ENCODE measurements around the gene SYT15. TPM values are rescaled to one million over a fixed set of nuclear protein-coding genes. Genes with fewer than 3 reads are reported as not detected.

SYT15 gene
- total and polyA plus RNA-seq, 8 donors = 19.3 to 43.1 (median 24.9) TPM

DNA sequence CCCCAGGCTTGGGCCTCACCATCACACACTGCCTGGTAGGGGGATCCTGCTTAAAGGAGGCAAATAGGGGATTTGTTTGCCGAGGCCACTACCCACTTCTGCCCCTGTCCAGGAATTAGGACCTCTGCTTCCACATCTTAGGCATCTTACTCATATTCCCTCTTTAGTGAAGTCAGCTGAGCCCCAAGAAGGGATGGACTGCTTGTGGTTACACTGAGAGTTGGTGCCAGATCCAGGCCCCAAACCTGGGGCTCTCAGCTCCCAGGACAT, 20.9 kb upstream of the SYT15 start:
- TF ChIP-seq, protein P1, sequence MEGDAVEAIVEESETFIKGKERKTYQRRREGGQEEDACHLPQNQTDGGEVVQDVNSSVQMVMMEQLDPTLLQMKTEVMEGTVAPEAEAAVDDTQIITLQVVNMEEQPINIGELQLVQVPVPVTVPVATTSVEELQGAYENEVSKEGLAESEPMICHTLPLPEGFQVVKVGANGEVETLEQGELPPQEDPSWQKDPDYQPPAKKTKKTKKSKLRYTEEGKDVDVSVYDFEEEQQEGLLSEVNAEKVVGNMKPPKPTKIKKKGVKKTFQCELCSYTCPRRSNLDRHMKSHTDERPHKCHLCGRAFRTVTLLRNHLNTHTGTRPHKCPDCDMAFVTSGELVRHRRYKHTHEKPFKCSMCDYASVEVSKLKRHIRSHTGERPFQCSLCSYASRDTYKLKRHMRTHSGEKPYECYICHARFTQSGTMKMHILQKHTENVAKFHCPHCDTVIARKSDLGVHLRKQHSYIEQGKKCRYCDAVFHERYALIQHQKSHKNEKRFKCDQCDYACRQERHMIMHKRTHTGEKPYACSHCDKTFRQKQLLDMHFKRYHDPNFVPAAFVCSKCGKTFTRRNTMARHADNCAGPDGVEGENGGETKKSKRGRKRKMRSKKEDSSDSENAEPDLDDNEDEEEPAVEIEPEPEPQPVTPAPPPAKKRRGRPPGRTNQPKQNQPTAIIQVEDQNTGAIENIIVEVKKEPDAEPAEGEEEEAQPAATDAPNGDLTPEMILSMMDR (IDR thresholded peaks at IDR 0.05) = no peak
- Histone ChIP-seq H3K27ac (no peak overlapping the region), H3K27me3 (peaks cover 24 to 81% of the 10 kb centered on the region in 2 donors), H3K4me1 (peaks cover 0 to 9% of the 10 kb centered on the region in 2 donors), H3K4me3 (no peak overlapping the region), H3K9me3 (no peaks in the 10 kb centered on the region), H3K36me3 (no peaks in the 10 kb centered on the region)
- DNase-seq = no peak
- ATAC-seq = no peak
- intact Hi-C loops (cut with DNase I) = no loop called here

DNA sequence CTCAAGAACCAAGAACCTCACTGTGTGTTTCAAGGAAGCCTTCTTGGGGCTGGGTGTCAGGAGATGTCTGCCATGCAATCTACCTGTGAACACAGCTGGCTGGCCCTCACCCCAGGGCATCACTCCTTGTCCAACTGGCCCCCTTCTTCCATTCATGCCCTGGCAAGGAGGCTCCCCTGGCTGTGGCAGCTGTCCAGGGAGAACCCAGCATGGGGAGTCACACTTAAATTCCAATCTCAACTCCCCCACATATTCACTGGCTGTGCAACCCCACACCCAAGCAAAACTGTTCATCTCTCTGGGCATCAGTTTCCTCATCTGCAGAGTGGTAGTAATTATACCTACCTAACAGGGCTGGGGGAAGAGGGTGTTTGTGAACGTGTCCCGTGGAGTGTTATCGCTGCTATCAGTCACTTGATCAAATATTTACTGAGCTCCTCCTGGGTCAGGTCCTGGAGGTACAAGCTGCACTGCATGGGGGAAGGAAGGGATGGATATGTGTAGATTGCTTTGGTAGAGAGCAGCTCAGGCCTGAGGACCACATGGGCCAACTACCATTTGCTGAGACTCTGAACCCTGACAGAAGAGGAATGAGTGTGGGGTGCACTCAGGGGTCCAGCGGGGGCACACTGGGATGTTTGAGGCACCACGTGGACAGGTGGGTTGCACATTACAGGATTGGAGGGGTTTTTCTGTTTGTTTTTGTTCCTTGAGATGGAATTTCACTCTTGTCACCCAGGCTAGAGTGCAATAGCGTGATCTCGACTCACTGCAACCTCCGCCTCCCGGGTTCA, 20.3 kb upstream of the SYT15 start:
- Histone ChIP-seq H3K4me1 (peaks cover 0 to 9% of the 10 kb centered on the region in 2 donors), H3K9me3 (no peaks in the 10 kb centered on the region), H3K27ac (no peak overlapping the region), H3K27me3 (peaks cover 24 to 76% of the 10 kb centered on the region in 2 donors), H3K36me3 (no peaks in the 10 kb centered on the region), H3K4me3 (no peak overlapping the region)
- ATAC-seq (peak; percentile 11), DNase-seq (peak in 2 of 4 donors; percentile 30 to 72)
- TF ChIP-seq, protein P1 (IDR thresholded peaks at IDR 0.05) = no peak
- intact Hi-C loops (cut with DNase I) = no loop called here

DNA sequence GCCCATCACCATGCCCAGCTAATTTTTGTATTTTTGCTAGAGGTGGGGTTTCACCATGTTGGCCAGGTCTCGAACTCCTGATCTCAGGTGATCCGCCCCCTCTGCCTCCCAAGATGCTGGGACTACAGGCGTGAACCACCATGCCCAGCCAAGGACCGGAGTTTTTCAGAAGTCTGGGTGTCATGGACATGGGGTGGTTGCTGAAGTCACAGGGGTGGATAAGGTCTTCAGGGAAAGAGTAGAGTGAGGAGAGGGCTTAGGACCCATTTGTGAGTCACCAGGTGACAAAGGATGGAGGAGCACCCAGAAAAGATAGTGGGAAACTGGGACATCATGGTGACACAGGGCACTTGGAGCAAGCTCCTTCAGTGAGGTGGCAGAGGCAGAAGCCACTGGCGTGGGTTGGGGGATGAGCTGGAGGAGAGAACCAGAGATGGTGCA, 19.7 kb upstream of the SYT15 start:
- ATAC-seq (no peak), DNase-seq (peak in 2 of 4 donors; percentile 27 to 43)
- TF ChIP-seq, protein P1 (IDR thresholded peaks at IDR 0.05) = no peak
- no peaks in the 10 kb centered on the region for H3K36me3 ChIP-seq
- intact Hi-C loops (cut with DNase I) = no loop called here
- no peak overlapping the region for H3K27ac ChIP-seq
- H3K4me3 ChIP-seq = no peak overlapping the region
- H3K27me3 ChIP-seq = peaks cover 24 to 70% of the 10 kb centered on the region in 2 donors
- H3K9me3 ChIP-seq = no peaks in the 10 kb centered on the region
- peaks cover 0 to 9% of the 10 kb centered on the region in 2 donors for H3K4me1 ChIP-seq

DNA sequence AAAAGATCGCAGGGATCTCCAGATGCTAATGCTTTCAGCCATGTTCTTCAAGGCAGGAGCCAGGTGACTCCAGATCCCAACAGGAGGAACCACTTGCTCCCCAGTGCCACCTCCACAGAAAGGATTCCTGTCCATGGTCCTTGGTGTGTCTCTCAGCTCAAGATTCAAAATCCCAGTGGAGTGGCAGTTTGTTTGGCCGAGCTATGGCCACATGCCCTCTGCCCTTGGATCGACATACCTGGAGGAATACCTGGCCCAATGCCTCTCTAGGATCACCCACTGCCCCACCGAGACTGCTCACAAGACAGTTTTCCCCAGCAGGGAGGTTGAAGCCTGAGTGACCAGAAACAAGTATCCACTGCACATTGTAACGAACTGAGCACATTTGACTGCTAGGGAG, 18.5 kb upstream of the SYT15 start:
- Histone ChIP-seq H3K27ac (no peak overlapping the region), H3K27me3 (peaks cover 24 to 59% of the 10 kb centered on the region in 2 donors), H3K36me3 (no peaks in the 10 kb centered on the region), H3K9me3 (no peaks in the 10 kb centered on the region), H3K4me1 (peaks cover 0 to 9% of the 10 kb centered on the region in 2 donors), H3K4me3 (no peak overlapping the region)
- TF ChIP-seq, protein P1 (IDR thresholded peaks at IDR 0.05) = no peak
- intact Hi-C loops (cut with DNase I) = no loop called here
- no peak for ATAC-seq
- peak in 2 of 4 donors; percentile 24 to 27 for DNase-seq

DNA sequence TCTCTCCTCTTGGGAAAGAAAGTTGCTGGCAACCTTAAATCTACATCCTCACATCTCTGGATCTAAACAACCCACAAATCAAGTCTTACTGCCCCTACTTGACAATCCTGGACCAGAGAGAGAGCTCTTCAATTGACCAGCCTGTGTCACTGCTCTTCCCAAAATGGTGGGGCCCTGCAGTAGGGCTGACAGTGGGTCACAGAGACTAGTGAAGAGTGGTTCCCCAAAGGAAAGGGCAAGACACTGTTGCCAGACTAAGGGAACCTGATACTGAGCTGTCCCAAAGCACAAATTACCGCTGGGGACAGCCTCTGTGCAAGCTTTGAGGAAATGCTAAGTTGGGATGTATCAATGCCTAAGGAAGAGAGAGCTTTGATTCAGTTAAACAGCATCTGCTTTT, 18.0 kb upstream of the SYT15 start:
- no peak for ATAC-seq
- Histone ChIP-seq H3K36me3 (no peaks in the 10 kb centered on the region), H3K27ac (no peak overlapping the region), H3K4me1 (peaks cover 0 to 7% of the 10 kb centered on the region in 2 donors), H3K9me3 (no peaks in the 10 kb centered on the region), H3K27me3 (peaks cover 20 to 53% of the 10 kb centered on the region in 2 donors), H3K4me3 (no peak overlapping the region)
- TF ChIP-seq, protein P1 (IDR thresholded peaks at IDR 0.05) = no peak
- intact Hi-C loops (cut with DNase I) = no loop called here
- DNase-seq = peak in 1 of 4 donors; percentile 4

Data from left lung (tissue), 10 donors.